GM06990 (cell line): ENCODE data around the gene MED4.

Experiments
- DNase-seq: peaks from one replicate; pipeline ENCODE4 v3.0.0-alpha.2; 2011; ENCODE audit not compliant: insufficient read length; ENCODE audit errors: extremely low read depth
- H3K27me3 ChIP-seq: replicated peaks from 2 replicates; pipeline ENCODE4 v1.6.0; 2011; ENCODE audit warnings: low read length; ENCODE audit not compliant: control insufficient read depth, insufficient read depth
- H3K36me3 ChIP-seq: 2 replicates; pipeline ENCODE4 v1.5.1; 2011; ENCODE audit warnings: low read length; ENCODE audit not compliant: control insufficient read depth, insufficient read depth
- H3K4me3 ChIP-seq: replicated peaks from 2 replicates; pipeline ENCODE4 v1.5.1; 2011; ENCODE audit warnings: low read depth, mild to moderate bottlenecking, control low read depth, low read length
- TF ChIP-seq, protein P1 (sequence below): IDR thresholded peaks from 2 replicates; pipeline ENCODE4 v1.5.1; 2011; ENCODE audit warnings: low read length, control low read depth, mild to moderate bottlenecking, inconsistent platforms; ENCODE audit not compliant: insufficient read depth, poor library complexity, severe bottlenecking

The MED4 gene

DNA sequence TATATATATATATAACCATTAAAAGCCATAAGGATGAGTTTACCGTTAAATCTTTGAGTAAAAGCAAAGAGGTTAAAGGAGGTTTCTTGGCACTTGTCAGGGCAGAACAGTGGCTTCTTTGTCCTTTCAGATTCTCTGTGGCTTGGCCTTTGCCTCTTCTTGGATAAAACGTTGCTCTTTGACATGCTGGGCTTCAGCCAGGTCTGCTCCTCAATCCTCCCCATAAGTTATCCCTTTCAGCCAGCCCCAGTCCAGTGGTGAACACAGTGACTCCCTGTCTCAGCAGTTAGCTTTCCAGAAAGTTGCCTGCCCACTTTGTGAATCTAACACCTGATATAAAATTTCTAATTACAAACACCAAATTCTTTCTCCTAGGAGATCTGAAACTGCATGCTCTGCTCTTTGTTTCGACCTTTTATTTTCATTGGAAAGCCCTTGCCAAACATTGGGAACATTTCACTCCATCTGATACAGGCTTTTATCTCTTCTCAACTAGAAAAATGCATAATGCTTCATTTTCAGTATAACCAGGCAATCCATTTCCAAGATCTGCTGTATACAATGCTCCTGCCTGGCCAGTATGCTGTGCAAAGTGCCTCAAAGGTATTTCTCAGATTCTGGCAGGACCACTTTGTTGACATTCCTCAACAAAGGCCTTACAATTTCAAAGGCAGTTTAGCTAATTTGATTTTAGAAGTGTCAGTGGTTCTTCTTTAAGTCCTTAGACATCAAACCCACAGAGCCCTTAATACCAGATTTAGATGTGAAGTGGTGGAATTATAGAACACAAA, 16.2 kb upstream of the MED4 start:
- H3K36me3 ChIP-seq = no peaks in the 10 kb centered on the region
- no peaks in the 10 kb centered on the region; the same call in 1 of the 2 replicates for H3K27me3 ChIP-seq
- TF ChIP-seq, protein P1, sequence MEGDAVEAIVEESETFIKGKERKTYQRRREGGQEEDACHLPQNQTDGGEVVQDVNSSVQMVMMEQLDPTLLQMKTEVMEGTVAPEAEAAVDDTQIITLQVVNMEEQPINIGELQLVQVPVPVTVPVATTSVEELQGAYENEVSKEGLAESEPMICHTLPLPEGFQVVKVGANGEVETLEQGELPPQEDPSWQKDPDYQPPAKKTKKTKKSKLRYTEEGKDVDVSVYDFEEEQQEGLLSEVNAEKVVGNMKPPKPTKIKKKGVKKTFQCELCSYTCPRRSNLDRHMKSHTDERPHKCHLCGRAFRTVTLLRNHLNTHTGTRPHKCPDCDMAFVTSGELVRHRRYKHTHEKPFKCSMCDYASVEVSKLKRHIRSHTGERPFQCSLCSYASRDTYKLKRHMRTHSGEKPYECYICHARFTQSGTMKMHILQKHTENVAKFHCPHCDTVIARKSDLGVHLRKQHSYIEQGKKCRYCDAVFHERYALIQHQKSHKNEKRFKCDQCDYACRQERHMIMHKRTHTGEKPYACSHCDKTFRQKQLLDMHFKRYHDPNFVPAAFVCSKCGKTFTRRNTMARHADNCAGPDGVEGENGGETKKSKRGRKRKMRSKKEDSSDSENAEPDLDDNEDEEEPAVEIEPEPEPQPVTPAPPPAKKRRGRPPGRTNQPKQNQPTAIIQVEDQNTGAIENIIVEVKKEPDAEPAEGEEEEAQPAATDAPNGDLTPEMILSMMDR = no peak
- H3K4me3 ChIP-seq = no peak overlapping the region
- DNase-seq = no peak

DNA sequence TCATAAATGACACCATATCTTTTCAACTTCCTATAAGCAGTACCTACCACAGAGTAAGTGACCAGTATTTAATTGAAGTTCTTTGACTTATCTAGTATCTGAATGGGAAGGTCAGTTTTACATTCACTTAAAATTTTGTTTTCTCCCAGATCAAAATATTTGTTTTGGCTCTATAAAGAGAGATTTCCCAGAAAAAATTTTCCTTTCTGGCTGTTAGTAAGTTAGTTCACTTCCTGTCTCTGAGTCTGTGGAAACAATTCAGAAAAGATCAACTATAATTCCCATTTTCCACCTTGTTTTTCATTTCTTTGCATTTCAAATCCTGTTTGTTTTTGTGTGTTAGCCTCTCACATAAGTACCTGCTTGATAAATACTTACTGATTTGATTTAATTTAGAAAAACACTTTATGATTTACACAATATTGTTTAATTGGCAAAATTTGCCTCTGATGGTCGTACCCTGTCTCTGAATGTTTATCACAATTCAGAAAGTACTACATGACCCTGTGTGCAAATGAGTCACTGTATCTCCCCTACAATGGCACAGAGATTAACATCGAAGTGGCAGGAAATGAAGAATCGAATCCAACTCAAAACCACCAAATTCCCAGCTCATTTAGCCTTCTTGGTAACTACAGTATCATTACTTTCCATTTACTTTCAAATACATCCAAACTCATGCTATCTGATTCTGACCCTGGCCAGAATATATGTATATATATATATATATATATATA, 15.4 kb upstream of the MED4 start:
- Histone ChIP-seq H3K36me3 (no peaks in the 10 kb centered on the region), H3K4me3 (no peak overlapping the region), H3K27me3 (no peaks in the 10 kb centered on the region; the same call in 1 of the 2 replicates)
- no peak for DNase-seq
- TF ChIP-seq, protein P1 = no peak

- DNase-seq = no peak
- no peaks in the 10 kb centered on the region; the same call in 1 of the 2 replicates for H3K27me3 ChIP-seq
- H3K36me3 ChIP-seq = no peaks in the 10 kb centered on the region
- no peak overlapping the region for H3K4me3 ChIP-seq
- TF ChIP-seq, protein P1 = no peak
Measured at GRCh38 chr13:48108106-48108505, 13.2 kb upstream of the MED4 start.

GRCh38 chr13:48097793-48098192, 2.9 kb upstream of the MED4 start:
- DNase-seq = no peak
- no peak overlapping the region for H3K4me3 ChIP-seq
- TF ChIP-seq, protein P1 = no peak

GRCh38 chr13:48096670-48097069, 1.8 kb upstream of the MED4 start:
- Histone ChIP-seq H3K4me3 (no peak overlapping the region), H3K27me3 (no peaks in the 10 kb centered on the region; the same call in none of the 2 replicates), H3K36me3 (no peaks in the 10 kb centered on the region)
- no peak for DNase-seq
- TF ChIP-seq, protein P1 = no peak

More at GRCh38 chr13:48097793-48098192, 2.9 kb upstream of the MED4 start:
- Histone ChIP-seq H3K36me3 (no peaks in the 10 kb centered on the region), H3K27me3 (no peaks in the 10 kb centered on the region; the same call in none of the 2 replicates)
